GM18870 (cell line): ENCODE results near the gene UGT2B7.
"Not testable (repeated sequence)": the region's sequence is repeated elsewhere in the genome, so short reads cannot be mapped to it uniquely, and the experiment has no call there.

Experiments
- ATAC-seq: cut with Tn5 transposase; IDR thresholded peaks from one replicate; pipeline ENCODE4 v1.9.1; 2021; ENCODE audit warnings: moderate library complexity; ENCODE audit not compliant: unreplicated experiment

Gene UGT2B7

GRCh38 chr4:69096111-69096656 lies at the start of gene UGT2B7:
Gene UGT2B7 (plus strand): TSS chr4:69096474. CDS start chr4:69096521, 47 bp downstream.
- ATAC-seq: no peak

GRCh38 chr4:69049860-69050259 lies 46.4 kb upstream of the UGT2B7 start:
- no peak for ATAC-seq

GRCh38 chr4:69050853-69051575 lies 45.3 kb upstream of the UGT2B7 start:
- ATAC-seq: not testable (repeated sequence)

GRCh38 chr4:69051576-69051943 lies 44.7 kb upstream of the UGT2B7 start:
- ATAC-seq: no peak

GRCh38 chr4:69053309-69053885 lies 42.9 kb upstream of the UGT2B7 start:
- ATAC-seq: not testable (repeated sequence)

- ATAC-seq: not testable (repeated sequence)
Observed at GRCh38 chr4:69054033-69054432, 42.2 kb upstream of the UGT2B7 start.

- ATAC-seq: peak; percentile 51
Observed at GRCh38 chr4:69054578-69055200, 41.6 kb upstream of the UGT2B7 start.

GRCh38 chr4:69056150-69056549 lies 40.1 kb upstream of the UGT2B7 start:
- ATAC-seq: no peak

GRCh38 chr4:69056921-69057550 lies 39.2 kb upstream of the UGT2B7 start:
- no peak for ATAC-seq

- ATAC-seq: peak; percentile 85
Observed at GRCh38 chr4:69057620-69058409, 38.5 kb upstream of the UGT2B7 start.

- ATAC-seq: no peak
Observed at GRCh38 chr4:69058410-69059059, 37.7 kb upstream of the UGT2B7 start.

GRCh38 chr4:69060651-69061308 lies 35.5 kb upstream of the UGT2B7 start:
- ATAC-seq: no peak

- ATAC-seq: no peak
Observed at GRCh38 chr4:69064391-69064790, 31.9 kb upstream of the UGT2B7 start.

- no peak for ATAC-seq
Observed at GRCh38 chr4:69066945-69067344, 29.3 kb upstream of the UGT2B7 start.

- no peak for ATAC-seq
Observed at GRCh38 chr4:69069085-69069484, 27.2 kb upstream of the UGT2B7 start.

- no peak for ATAC-seq
Observed at GRCh38 chr4:69070590-69070989, 25.7 kb upstream of the UGT2B7 start.

GRCh38 chr4:69071286-69071685 lies 25.0 kb upstream of the UGT2B7 start:
- no peak for ATAC-seq

GRCh38 chr4:69073375-69073774 lies 22.9 kb upstream of the UGT2B7 start:
- ATAC-seq: no peak

GRCh38 chr4:69075061-69075792 lies 21.0 kb upstream of the UGT2B7 start:
- no peak for ATAC-seq
